ENCODE data around the gene LST1.

DNA sequence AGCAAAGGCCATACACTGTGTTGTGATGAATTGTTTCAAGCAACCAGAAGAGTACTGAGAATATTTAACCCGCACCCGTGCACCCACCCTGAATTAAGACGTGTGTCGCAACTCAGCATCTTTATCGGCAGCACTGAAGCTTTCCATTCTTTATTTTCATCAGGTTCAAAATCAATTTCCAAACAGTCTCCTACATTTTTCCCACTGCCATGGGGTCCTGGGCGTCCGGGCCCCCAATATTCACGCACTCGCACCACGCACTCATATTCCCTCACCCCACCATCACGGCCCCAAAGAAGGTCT lies 5.7 kb upstream of the LST1 start:
- TF ChIP-seq, protein P1, sequence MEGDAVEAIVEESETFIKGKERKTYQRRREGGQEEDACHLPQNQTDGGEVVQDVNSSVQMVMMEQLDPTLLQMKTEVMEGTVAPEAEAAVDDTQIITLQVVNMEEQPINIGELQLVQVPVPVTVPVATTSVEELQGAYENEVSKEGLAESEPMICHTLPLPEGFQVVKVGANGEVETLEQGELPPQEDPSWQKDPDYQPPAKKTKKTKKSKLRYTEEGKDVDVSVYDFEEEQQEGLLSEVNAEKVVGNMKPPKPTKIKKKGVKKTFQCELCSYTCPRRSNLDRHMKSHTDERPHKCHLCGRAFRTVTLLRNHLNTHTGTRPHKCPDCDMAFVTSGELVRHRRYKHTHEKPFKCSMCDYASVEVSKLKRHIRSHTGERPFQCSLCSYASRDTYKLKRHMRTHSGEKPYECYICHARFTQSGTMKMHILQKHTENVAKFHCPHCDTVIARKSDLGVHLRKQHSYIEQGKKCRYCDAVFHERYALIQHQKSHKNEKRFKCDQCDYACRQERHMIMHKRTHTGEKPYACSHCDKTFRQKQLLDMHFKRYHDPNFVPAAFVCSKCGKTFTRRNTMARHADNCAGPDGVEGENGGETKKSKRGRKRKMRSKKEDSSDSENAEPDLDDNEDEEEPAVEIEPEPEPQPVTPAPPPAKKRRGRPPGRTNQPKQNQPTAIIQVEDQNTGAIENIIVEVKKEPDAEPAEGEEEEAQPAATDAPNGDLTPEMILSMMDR (IDR thresholded peaks at IDR 0.05), result no peak
- no peak for TF ChIP-seq POLR2A (IDR thresholded peaks at IDR 0.05)
